Keratinocyte (primary cell): ENCODE measurements around the gene PHF14. TPM values are rescaled to one million over a fixed set of nuclear protein-coding genes. Genes with fewer than 3 reads are reported as not detected.

Experiments used
- DNase-seq: peaks from one replicate; pipeline ENCODE4 v3.0.0-alpha.2; 2011; ENCODE audit warnings: low read depth, missing footprints, low spot score
- FAIRE-seq: peaks from 2 replicates; lab custom pipeline; 2011; peaks lifted over from hg19 to GRCh38; lab: Jason Lieb, UNC
- H2AFZ ChIP-seq: 2 replicates; pipeline ENCODE4 v1.6.0; 2012; ENCODE audit warnings: low read length, control low read depth, inconsistent platforms; ENCODE audit not compliant: control insufficient read depth
- H3K27ac ChIP-seq: 2 replicates; pipeline ENCODE4 v1.5.1; 2011; ENCODE audit warnings: low read length; ENCODE audit not compliant: control insufficient read depth, insufficient read depth
- H3K27me3 ChIP-seq: 3 replicates; pipeline ENCODE4 v1.6.0; 2011; ENCODE audit warnings: low read length; ENCODE audit not compliant: control insufficient read depth, insufficient read depth; ENCODE audit errors: extremely low read depth
- H3K36me3 ChIP-seq, 2 experiments: 2 replicates in 1 of 2; 3 replicates in 1 of 2; pipeline ENCODE4 v1.5.1; 2011; ENCODE audit warnings: low read length in 2 of 2, mild to moderate bottlenecking in 1 of 2; ENCODE audit not compliant: control insufficient read depth in 2 of 2, insufficient read depth in 2 of 2; ENCODE audit errors: extremely low read depth in 1 of 2
- H3K4me1 ChIP-seq: 3 replicates; pipeline ENCODE4 v1.5.1; 2011; ENCODE audit warnings: low read length; ENCODE audit not compliant: control insufficient read depth, insufficient read depth; ENCODE audit errors: extremely low read depth
- H3K4me2 ChIP-seq: 3 replicates; pipeline ENCODE4 v1.6.0; 2011; ENCODE audit warnings: low read depth, low read length; ENCODE audit not compliant: control insufficient read depth, insufficient read depth; ENCODE audit errors: extremely low read depth
- H3K4me3 ChIP-seq, 3 experiments: fragments of 200-600 bp in 1 of 3; sonication (generic) in 1 of 3; 2 replicates in 2 of 3; 3 replicates in 1 of 3; pipeline ENCODE4 v1.5.1; 2011 to 2016; ENCODE audit warnings: low read length in 3 of 3, mild to moderate bottlenecking in 3 of 3, control low read depth in 2 of 3, inconsistent platforms in 1 of 3, low read depth in 1 of 3, mixed read lengths in 1 of 3, mixed run types in 1 of 3, moderate library complexity in 1 of 3; ENCODE audit not compliant: control insufficient read depth in 2 of 3, insufficient read depth in 2 of 3; ENCODE audit errors: extremely low read depth in 1 of 3
- H3K79me2 ChIP-seq: 2 replicates; pipeline ENCODE4 v1.6.0; 2012; ENCODE audit warnings: low read length; ENCODE audit not compliant: control insufficient read depth, insufficient read depth
- H3K9ac ChIP-seq: 3 replicates; pipeline ENCODE4 v1.6.0; 2011; ENCODE audit warnings: low read length; ENCODE audit not compliant: control insufficient read depth, insufficient read depth; ENCODE audit errors: extremely low read depth
- H3K9me1 ChIP-seq: 3 replicates; pipeline ENCODE4 v1.6.0; 2011; ENCODE audit warnings: low read length; ENCODE audit not compliant: control insufficient read depth, insufficient read depth; ENCODE audit errors: extremely low read depth
- H3K9me3 ChIP-seq: 2 replicates; pipeline ENCODE4 v1.5.1; 2012; ENCODE audit warnings: low read depth, low read length; ENCODE audit not compliant: control insufficient read depth
- H4K20me1 ChIP-seq: 3 replicates; pipeline ENCODE4 v1.6.0; 2011; ENCODE audit warnings: low read length; ENCODE audit not compliant: control insufficient read depth, insufficient read depth; ENCODE audit errors: extremely low read depth
- EZH2 ChIP-seq: IDR thresholded peaks from one replicate; pipeline ENCODE4 v1.6.1; 2012; ENCODE audit warnings: inconsistent platforms, mild to moderate bottlenecking, low read length, moderate library complexity
- dilution Hi-C: fragments of 300-500 bp; cut with MboI; formaldehyde crosslinking; loops from one replicate; pipeline ENCODE4 v1.7.0; 2020; ENCODE audit warnings: low sequenced_read_pairs; ENCODE audit not compliant: extremely low pct_ligation_motif_present
- polyA plus RNA-seq, 5 experiments: library from polyadenylated mRNA; depleted of rRNA in 3 of 5; stranded (reverse) in 3 of 5; stranded (forward) in 1 of 5; unstranded in 1 of 5; fragments of >200 nt; gene quantifications; 1 replicate in 1 of 5; 2 replicates in 3 of 5; 3 replicates in 1 of 5; pipeline versions ENCODE4 v1.2.1 to v1.2.3, GENCODE V29; 2011 to 2012; ENCODE audit warnings: missing spikeins in 2 of 5, low read depth in 1 of 5, low replicate concordance in 1 of 5
- TF ChIP-seq, protein P1 (sequence below), 3 experiments: IDR thresholded peaks in 1 of 3; conservative IDR thresholded peaks in 1 of 3; optimal IDR thresholded peaks in 1 of 3; 2 replicates in 2 of 3; 3 replicates in 1 of 3; pipeline versions ENCODE3 to v1.5.1; 2011; ENCODE audit warnings: low read length in 3 of 3, mild to moderate bottlenecking in 3 of 3, moderate library complexity in 2 of 3, control low read depth in 1 of 3, inconsistent platforms in 1 of 3; ENCODE audit not compliant: insufficient read depth in 2 of 3; ENCODE audit errors: extremely low read depth in 1 of 3

PHF14 gene
- polyA plus RNA-seq, 1 donor (not counting 4 experiments of a cell fraction or from before 2014, with no cell fraction given), result 16.9 TPM

DNA sequence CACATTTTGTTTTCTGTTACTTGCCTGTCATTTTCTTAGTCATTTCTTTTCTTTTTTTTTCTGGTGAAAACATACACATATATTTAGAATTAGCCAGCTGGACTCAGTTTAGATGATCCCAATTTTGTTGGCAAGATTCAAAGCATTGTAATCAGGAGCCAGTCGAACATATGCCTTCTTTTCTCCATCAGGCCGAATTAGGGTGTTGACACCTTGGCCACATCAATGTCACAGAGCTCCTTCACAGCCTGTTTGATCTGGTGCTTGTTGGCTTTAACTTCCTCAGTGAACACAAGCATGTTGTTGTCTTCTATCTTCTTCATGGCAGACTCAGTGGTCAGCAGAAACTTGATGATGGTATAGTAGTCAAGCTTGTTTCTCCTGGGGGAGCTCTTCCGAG lies 32.6 kb downstream of the PHF14 start:
- no peak overlapping the region for H3K4me3 ChIP-seq
- dilution Hi-C loops, result no loop called here
- H3K9me3 ChIP-seq, result no peaks in the 10 kb centered on the region
- H3K4me2 ChIP-seq, result no peak overlapping the region
- H3K27ac ChIP-seq, result no peak overlapping the region
- H4K20me1 ChIP-seq, result no peaks in the 10 kb centered on the region
- no peak for DNase-seq
- no peaks in the 10 kb centered on the region for H3K4me1 ChIP-seq
- no peak overlapping the region for H3K9ac ChIP-seq
- H2AFZ ChIP-seq, result no peak overlapping the region
- H3K9me1 ChIP-seq, result no peaks in the 10 kb centered on the region
- TF ChIP-seq, protein P1, sequence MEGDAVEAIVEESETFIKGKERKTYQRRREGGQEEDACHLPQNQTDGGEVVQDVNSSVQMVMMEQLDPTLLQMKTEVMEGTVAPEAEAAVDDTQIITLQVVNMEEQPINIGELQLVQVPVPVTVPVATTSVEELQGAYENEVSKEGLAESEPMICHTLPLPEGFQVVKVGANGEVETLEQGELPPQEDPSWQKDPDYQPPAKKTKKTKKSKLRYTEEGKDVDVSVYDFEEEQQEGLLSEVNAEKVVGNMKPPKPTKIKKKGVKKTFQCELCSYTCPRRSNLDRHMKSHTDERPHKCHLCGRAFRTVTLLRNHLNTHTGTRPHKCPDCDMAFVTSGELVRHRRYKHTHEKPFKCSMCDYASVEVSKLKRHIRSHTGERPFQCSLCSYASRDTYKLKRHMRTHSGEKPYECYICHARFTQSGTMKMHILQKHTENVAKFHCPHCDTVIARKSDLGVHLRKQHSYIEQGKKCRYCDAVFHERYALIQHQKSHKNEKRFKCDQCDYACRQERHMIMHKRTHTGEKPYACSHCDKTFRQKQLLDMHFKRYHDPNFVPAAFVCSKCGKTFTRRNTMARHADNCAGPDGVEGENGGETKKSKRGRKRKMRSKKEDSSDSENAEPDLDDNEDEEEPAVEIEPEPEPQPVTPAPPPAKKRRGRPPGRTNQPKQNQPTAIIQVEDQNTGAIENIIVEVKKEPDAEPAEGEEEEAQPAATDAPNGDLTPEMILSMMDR (optimal IDR thresholded peaks at IDR 0.05 in 1 of 3, IDR thresholded peaks at IDR 0.05 in 1 of 3, conservative IDR thresholded peaks at IDR 0.05 in 1 of 3; ENCODE audit: extremely low read depth in 1 of 3, insufficient read depth in 2 of 3, low read length in 3 of 3), result no peak
- TF ChIP-seq EZH2, result no peak
- H3K36me3 ChIP-seq, result no peaks in the 10 kb centered on the region
- H3K79me2 ChIP-seq, result no peaks in the 10 kb centered on the region
- FAIRE-seq, result no peak
- H3K27me3 ChIP-seq, result no peaks in the 10 kb centered on the region

DNA sequence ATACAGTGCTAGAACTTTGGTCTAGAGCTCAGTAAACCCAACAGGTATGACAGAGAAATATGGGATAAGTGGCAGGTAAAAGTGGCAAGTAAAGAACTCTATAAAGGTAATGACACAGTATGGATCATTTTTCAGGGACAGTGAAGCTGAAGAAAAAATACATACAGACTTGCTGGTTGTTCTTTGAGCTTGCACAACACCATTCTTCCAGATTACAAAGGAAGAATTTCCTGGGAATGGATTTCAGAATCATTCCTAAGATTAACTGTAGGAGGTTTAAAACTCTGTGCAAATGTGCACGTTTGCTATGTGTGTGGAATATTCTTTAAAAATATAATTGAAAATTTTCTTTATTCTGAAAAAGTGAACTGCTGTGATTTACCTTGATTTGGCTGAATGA lies 36.0 kb downstream of the PHF14 start:
- Histone ChIP-seq H3K27ac (no peak overlapping the region), H3K79me2 (no peaks in the 10 kb centered on the region), H3K4me1 (no peaks in the 10 kb centered on the region), H3K36me3 (peaks cover 0 to 2% of the 10 kb centered on the region in 2 experiments), H3K4me3 (no peak overlapping the region), H4K20me1 (no peaks in the 10 kb centered on the region), H3K9ac (no peak overlapping the region), H3K9me3 (no peaks in the 10 kb centered on the region), H3K9me1 (no peaks in the 10 kb centered on the region), H3K27me3 (no peaks in the 10 kb centered on the region), H2AFZ (no peak overlapping the region), H3K4me2 (no peak overlapping the region)
- dilution Hi-C loops, result no loop called here
- DNase-seq (no peak), FAIRE-seq (no peak)
- TF ChIP-seq EZH2, result no peak
- TF ChIP-seq, protein P1 (optimal IDR thresholded peaks at IDR 0.05 in 1 of 3, IDR thresholded peaks at IDR 0.05 in 1 of 3, conservative IDR thresholded peaks at IDR 0.05 in 1 of 3; ENCODE audit: extremely low read depth in 1 of 3, insufficient read depth in 2 of 3, low read length in 3 of 3), result no peak
